ENCODE results near the gene NR6A1.

Gene NR6A1

DNA sequence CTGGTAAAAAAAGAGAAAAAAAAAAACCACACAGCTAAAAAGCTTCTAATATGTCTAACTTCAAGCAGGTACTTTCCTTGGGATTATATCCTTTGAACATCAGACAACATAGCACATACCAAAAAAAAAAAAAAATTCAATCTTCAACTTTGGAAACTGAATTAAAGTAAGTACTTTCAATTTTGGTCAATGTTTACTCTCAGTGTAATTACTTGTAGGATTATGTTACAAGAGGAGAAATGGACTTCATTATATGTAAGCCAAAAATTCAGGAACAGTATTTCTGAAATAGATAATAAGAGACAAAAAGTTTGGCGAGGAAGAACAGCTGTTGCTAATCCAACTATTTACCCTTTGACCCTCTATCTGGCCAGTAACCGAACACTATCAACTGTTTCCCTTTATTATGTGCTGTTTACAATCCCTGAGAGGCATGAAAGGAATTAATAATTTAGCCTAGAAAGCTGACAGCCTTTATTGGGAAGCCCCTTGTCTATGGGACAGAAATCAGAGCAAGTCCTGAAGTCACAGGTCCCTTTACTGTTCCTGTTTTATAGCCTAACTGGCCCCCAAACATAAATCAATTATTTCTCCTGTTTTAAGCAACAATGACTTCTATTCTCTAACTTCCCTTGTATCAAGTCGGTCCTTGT, 46.6 kb downstream of the NR6A1 start:
- no peaks in the 10 kb centered on the region for H3K9me3 Mint-ChIP-seq
- H3K36me3 Mint-ChIP-seq (ENCODE audit: low read depth), result no peaks in the 10 kb centered on the region
- no peak overlapping the region for H3K4me3 Mint-ChIP-seq
- no peak overlapping the region for H3K27ac Mint-ChIP-seq
- DNase-seq (ENCODE audit: low spot score), result no peak
- peaks cover 4% of the 10 kb centered on the region for H3K27me3 Mint-ChIP-seq (ENCODE audit: low read depth)
- H3K4me1 Mint-ChIP-seq (ENCODE audit: low read depth), result no peaks in the 10 kb centered on the region

GRCh38 chr9:124723352-124723751, 47.8 kb downstream of the NR6A1 start:
- H3K4me1 Mint-ChIP-seq (ENCODE audit: low read depth), result no peaks in the 10 kb centered on the region
- H3K4me3 Mint-ChIP-seq, result no peak overlapping the region
- DNase-seq (ENCODE audit: low spot score), result no peak
- H3K27me3 Mint-ChIP-seq (ENCODE audit: low read depth), result peaks cover 4% of the 10 kb centered on the region
- no peak overlapping the region for H3K27ac Mint-ChIP-seq
- no peaks in the 10 kb centered on the region for H3K9me3 Mint-ChIP-seq
- H3K36me3 Mint-ChIP-seq (ENCODE audit: low read depth), result no peaks in the 10 kb centered on the region

DNA sequence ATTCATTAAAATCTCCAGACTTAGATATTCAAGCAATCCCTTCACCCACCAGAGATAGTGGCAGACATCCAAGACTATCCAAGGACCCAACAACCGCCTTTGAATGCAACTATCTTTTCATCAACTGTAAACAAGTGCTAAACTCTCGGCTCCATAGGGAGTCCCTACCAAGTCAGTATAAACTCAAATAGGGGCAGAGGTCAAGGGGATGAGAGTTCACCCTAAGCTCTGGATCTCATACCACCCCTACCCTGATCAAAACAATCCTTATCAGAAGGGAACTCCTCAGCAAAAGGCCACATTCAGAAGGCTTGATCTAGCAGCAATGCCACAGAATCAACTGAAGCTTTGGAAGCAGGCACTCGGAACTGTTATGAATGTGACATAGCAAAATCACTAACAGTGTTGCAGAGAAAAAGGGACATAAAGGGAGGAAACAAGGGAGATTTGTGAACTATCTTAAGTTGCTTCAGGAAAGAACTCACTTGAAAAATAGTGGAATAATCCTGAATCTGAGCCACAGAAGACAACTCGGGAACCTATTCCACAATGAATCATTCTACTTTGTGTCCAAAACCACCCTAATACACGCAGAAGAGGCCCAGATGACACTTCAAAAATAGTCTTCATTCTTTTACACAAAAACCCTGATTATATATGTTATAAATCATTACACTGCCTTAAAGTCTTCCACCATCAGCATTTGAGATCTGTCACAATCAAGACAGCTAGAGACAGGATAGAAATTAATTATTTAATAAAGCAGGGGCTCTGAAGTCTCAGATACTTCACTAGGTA, 49.8 kb downstream of the NR6A1 start:
- H3K27ac Mint-ChIP-seq, result no peak overlapping the region
- no peaks in the 10 kb centered on the region for H3K27me3 Mint-ChIP-seq (ENCODE audit: low read depth)
- no peaks in the 10 kb centered on the region for H3K4me1 Mint-ChIP-seq (ENCODE audit: low read depth)
- no peaks in the 10 kb centered on the region for H3K36me3 Mint-ChIP-seq (ENCODE audit: low read depth)
- H3K9me3 Mint-ChIP-seq, result no peaks in the 10 kb centered on the region
- no peak overlapping the region for H3K4me3 Mint-ChIP-seq
- DNase-seq (ENCODE audit: low spot score), result no peak

DNA sequence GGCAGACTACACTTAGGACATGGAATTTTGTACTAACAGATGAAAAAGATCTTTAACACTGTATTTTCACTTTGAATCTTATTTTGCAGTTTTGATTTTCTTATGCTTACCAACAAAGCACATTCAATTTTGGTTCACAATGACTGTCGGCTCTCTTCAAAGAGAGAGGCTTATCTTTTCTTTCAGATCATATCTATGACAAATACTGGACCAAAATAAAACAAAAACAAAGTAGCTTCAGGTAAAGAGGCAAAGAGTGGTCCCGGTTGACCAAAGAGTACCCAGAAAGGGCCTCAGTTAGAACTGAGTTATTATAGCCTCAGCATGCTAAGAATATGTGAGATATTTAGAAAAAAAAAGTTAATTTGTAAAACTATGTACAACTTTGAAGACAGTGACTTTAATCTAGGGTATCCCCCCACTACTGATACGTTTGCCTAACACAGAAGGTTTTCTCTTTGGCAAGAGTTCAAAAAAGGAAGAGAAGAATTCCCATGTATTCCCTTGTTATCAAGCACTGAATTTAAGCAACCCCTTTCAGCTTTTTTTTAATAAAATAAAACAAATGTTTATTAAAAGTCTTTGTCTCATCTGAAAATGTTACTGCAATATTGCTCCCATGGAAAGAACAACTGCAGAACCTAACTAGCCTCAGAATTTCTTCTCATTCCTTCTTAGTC, 50.5 kb downstream of the NR6A1 start:
- Mint-ChIP-seq H3K36me3 (ENCODE audit: low read depth) (no peaks in the 10 kb centered on the region), H3K27ac (no peak overlapping the region), H3K4me3 (no peak overlapping the region), H3K4me1 (ENCODE audit: low read depth) (no peaks in the 10 kb centered on the region), H3K9me3 (no peaks in the 10 kb centered on the region), H3K27me3 (ENCODE audit: low read depth) (no peaks in the 10 kb centered on the region)
- DNase-seq (ENCODE audit: low spot score), result no peak

DNA sequence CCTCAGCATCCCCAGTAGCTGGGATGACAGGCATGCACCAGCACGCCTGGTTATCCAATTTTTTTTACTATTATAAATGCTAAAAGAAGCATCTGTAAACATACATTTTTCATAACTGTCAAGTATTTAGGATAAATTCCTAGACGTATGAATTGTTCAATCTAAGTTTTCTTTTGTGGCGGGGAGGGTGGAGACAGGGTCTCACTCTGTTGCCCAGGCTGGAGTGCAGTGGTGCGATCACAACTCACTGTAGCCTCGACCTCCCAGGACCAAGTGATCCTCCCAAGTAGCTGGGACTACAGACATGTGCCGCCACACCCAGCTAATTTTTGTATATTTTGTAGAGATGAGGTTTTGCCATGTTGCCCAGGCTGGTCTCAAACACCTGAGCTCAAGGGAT, 52.2 kb downstream of the NR6A1 start:
- Mint-ChIP-seq H3K9me3 (no peaks in the 10 kb centered on the region), H3K4me1 (ENCODE audit: low read depth) (no peaks in the 10 kb centered on the region), H3K27me3 (ENCODE audit: low read depth) (no peaks in the 10 kb centered on the region), H3K27ac (no peak overlapping the region), H3K4me3 (no peak overlapping the region), H3K36me3 (ENCODE audit: low read depth) (no peaks in the 10 kb centered on the region)
- no peak for DNase-seq (ENCODE audit: low spot score)

GRCh38 chr9:124717597-124717996, 53.5 kb downstream of the NR6A1 start:
- DNase-seq (ENCODE audit: low spot score), result no peak
- Mint-ChIP-seq H3K27ac (no peak overlapping the region), H3K9me3 (no peaks in the 10 kb centered on the region), H3K36me3 (ENCODE audit: low read depth) (no peaks in the 10 kb centered on the region), H3K27me3 (ENCODE audit: low read depth) (no peaks in the 10 kb centered on the region), H3K4me3 (no peak overlapping the region), H3K4me1 (ENCODE audit: low read depth) (no peaks in the 10 kb centered on the region)

DNA sequence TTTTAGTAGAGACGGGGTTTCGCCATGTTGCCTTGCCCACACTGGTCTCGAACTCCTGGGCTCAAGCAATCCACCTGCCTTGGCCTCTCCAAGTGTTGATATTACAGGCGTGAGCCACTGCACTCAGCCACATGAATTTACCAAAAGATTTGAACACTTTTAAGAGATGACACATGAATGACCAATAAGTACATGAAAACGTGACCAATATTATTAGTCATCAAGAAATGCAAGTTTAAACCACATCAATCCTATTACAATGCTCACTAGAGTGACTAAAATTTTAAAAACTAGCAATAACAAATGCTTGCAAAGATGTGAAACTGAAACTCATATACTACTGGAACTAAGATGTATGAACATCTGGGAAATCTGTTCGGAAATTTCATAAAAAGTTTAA, 54.3 kb downstream of the NR6A1 start:
- no peak for DNase-seq (ENCODE audit: low spot score)
- H3K27ac Mint-ChIP-seq, result no peak overlapping the region
- peaks cover 2% of the 10 kb centered on the region for H3K27me3 Mint-ChIP-seq (ENCODE audit: low read depth)
- no peak overlapping the region for H3K4me3 Mint-ChIP-seq
- no peaks in the 10 kb centered on the region for H3K36me3 Mint-ChIP-seq (ENCODE audit: low read depth)
- no peaks in the 10 kb centered on the region for H3K9me3 Mint-ChIP-seq
- peaks cover 1% of the 10 kb centered on the region for H3K4me1 Mint-ChIP-seq (ENCODE audit: low read depth)

DNA sequence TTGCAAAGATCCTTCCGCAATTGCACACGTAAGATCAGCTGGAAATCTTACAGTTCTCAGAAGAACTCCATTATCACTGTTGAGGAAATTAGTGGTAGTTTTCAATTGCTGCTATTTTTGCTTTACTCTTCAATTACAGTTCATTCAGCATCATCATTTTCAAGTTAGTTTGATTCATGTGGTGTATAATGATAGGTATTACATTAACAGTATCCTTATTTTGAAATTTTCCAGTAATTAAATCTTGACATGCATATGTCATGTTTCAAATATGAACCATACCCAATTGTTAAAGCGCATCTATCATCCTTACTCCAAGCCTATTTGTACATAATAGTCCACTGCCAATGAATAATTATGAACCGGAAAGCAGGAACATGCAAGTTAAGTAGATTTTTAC, 60.3 kb downstream of the NR6A1 start:
- no peak for DNase-seq (ENCODE audit: low spot score)
- peaks cover 3% of the 10 kb centered on the region for H3K4me1 Mint-ChIP-seq (ENCODE audit: low read depth)
- no peak overlapping the region for H3K4me3 Mint-ChIP-seq
- H3K9me3 Mint-ChIP-seq, result no peaks in the 10 kb centered on the region
- H3K36me3 Mint-ChIP-seq (ENCODE audit: low read depth), result no peaks in the 10 kb centered on the region
- H3K27ac Mint-ChIP-seq, result no peak overlapping the region
- H3K27me3 Mint-ChIP-seq (ENCODE audit: low read depth), result peaks cover 4% of the 10 kb centered on the region

GRCh38 chr9:124709292-124709690, 61.8 kb downstream of the NR6A1 start:
- DNase-seq (ENCODE audit: low spot score), result no peak
- H3K27me3 Mint-ChIP-seq (ENCODE audit: low read depth), result peaks cover 4% of the 10 kb centered on the region
- no peaks in the 10 kb centered on the region for H3K9me3 Mint-ChIP-seq
- no peak overlapping the region for H3K27ac Mint-ChIP-seq
- H3K4me3 Mint-ChIP-seq, result no peak overlapping the region
- H3K4me1 Mint-ChIP-seq (ENCODE audit: low read depth), result peaks cover 3% of the 10 kb centered on the region
- H3K36me3 Mint-ChIP-seq (ENCODE audit: low read depth), result no peaks in the 10 kb centered on the region

GRCh38 chr9:124708633-124709291, 62.3 kb downstream of the NR6A1 start:
- Mint-ChIP-seq H3K27ac (no peak overlapping the region), H3K9me3 (no peaks in the 10 kb centered on the region), H3K27me3 (ENCODE audit: low read depth) (peaks cover 4% of the 10 kb centered on the region), H3K4me3 (no peak overlapping the region), H3K4me1 (ENCODE audit: low read depth) (peaks cover 3% of the 10 kb centered on the region), H3K36me3 (ENCODE audit: low read depth) (no peaks in the 10 kb centered on the region)
- no peak for DNase-seq (ENCODE audit: low spot score)

DNA sequence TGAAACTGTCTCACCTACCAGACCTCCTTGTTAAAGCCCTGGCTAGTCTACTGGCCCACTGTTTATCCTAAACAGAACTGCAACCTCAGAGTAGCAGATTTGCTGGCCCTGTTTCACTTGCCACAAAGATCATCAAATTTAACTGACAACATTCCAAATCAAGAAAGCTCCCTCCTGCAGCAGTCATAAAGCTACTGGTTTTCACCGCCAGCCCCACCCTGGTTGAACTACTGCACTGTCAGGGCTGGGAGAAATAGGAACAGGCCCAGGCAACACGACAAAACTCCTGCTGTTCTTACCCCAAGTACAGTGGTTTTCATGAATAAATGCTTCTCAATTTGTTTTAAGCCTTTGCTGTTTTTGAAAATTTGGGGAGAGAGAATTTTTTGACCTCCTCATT, 63.0 kb downstream of the NR6A1 start:
- H3K27ac Mint-ChIP-seq, result no peak overlapping the region
- H3K27me3 Mint-ChIP-seq (ENCODE audit: low read depth), result peaks cover 4% of the 10 kb centered on the region
- H3K36me3 Mint-ChIP-seq (ENCODE audit: low read depth), result no peaks in the 10 kb centered on the region
- no peaks in the 10 kb centered on the region for H3K9me3 Mint-ChIP-seq
- H3K4me3 Mint-ChIP-seq, result no peak overlapping the region
- H3K4me1 Mint-ChIP-seq (ENCODE audit: low read depth), result peaks cover 3% of the 10 kb centered on the region
- no peak for DNase-seq (ENCODE audit: low spot score)

GRCh38 chr9:124707666-124708065, 63.4 kb downstream of the NR6A1 start:
- H3K4me1 Mint-ChIP-seq (ENCODE audit: low read depth), result peaks cover 3% of the 10 kb centered on the region
- no peak overlapping the region for H3K4me3 Mint-ChIP-seq
- no peaks in the 10 kb centered on the region for H3K9me3 Mint-ChIP-seq
- no peak for DNase-seq (ENCODE audit: low spot score)
- no peak overlapping the region for H3K27ac Mint-ChIP-seq
- H3K27me3 Mint-ChIP-seq (ENCODE audit: low read depth), result peaks cover 4% of the 10 kb centered on the region
- no peaks in the 10 kb centered on the region for H3K36me3 Mint-ChIP-seq (ENCODE audit: low read depth)

DNA sequence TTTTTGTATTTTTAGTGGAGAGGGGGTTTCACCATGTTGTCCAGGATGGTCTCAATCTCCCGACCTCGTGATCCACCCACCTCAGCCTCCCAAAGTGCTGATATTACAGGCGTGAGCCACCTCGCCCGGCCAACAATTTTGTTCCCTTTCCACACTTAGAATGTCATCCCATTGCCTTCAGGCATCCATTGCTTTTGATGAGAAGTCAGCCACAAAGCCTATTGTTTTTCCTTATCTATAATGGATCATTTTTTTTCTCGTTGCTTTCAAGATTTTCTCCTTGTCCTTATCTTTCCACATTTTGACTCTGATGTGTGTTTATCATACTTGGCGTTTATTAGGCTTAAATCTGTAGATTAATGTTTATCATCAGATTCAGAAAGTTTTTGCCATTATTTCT, 64.4 kb downstream of the NR6A1 start:
- Mint-ChIP-seq H3K27me3 (ENCODE audit: low read depth) (peaks cover 3% of the 10 kb centered on the region), H3K27ac (no peak overlapping the region), H3K9me3 (no peaks in the 10 kb centered on the region), H3K36me3 (ENCODE audit: low read depth) (no peaks in the 10 kb centered on the region), H3K4me1 (ENCODE audit: low read depth) (peaks cover 2% of the 10 kb centered on the region), H3K4me3 (no peak overlapping the region)
- DNase-seq (ENCODE audit: low spot score), result no peak

DNA sequence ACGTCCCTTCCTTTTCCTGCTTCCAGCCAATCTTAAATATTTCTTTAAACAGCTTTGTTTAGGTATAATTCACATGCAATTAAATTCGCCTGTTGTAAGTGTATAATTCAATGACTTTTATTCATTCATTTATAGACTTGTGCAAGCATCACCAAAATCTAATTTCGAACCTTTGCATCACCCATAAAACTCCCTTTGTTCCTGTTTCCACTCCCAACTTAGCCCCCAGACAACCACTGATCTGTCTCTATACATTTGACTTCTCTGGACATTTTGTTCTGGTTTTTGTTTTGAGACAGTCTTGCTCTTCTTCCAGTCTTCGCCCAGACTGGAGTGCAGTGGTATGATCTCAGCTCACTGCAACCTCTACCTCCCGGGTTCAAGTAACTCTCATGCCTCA, 71.5 kb downstream of the NR6A1 start:
- H3K9me3 Mint-ChIP-seq, result no peaks in the 10 kb centered on the region
- no peaks in the 10 kb centered on the region for H3K27me3 Mint-ChIP-seq (ENCODE audit: low read depth)
- no peak overlapping the region for H3K27ac Mint-ChIP-seq
- DNase-seq (ENCODE audit: low spot score), result no peak
- H3K36me3 Mint-ChIP-seq (ENCODE audit: low read depth), result no peaks in the 10 kb centered on the region
- H3K4me3 Mint-ChIP-seq, result no peak overlapping the region
- no peaks in the 10 kb centered on the region for H3K4me1 Mint-ChIP-seq (ENCODE audit: low read depth)

Measured in T-helper 2 cell treated with Interferon-gamma antibody and Interleukin-4, amounts not matched to agents 5 μg/mL and 100 μg/mL, for 36 hours (primary cell).